ENCODE data around the gene KCNH6. TPM values are rescaled to one million over a fixed set of nuclear protein-coding genes. Genes with fewer than 3 reads are reported as not detected.

KCNH6 gene
- total RNA-seq, 1 donor from 2014 or later, result 13.2 TPM

DNA sequence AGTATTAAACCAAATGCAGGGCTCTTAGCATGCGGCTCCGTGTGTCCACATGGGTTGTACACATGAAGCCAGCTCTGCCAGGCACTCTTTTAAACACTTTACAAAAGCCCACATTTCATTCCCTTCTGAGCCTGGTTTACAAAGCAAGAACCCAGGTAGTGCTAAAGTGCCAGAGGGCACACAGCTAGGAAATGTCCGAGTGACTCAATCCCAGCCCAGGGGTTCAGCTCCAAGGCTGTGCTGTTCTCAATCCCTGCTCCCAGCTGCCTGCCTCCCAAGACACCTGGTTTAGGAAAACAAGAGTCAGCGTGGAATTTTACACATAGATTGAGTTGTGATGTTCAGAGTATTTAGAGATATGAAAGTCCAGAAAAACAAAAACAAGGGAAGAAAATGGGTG is 13.8 kb downstream of the KCNH6 start:
- TF ChIP-seq, protein P1, sequence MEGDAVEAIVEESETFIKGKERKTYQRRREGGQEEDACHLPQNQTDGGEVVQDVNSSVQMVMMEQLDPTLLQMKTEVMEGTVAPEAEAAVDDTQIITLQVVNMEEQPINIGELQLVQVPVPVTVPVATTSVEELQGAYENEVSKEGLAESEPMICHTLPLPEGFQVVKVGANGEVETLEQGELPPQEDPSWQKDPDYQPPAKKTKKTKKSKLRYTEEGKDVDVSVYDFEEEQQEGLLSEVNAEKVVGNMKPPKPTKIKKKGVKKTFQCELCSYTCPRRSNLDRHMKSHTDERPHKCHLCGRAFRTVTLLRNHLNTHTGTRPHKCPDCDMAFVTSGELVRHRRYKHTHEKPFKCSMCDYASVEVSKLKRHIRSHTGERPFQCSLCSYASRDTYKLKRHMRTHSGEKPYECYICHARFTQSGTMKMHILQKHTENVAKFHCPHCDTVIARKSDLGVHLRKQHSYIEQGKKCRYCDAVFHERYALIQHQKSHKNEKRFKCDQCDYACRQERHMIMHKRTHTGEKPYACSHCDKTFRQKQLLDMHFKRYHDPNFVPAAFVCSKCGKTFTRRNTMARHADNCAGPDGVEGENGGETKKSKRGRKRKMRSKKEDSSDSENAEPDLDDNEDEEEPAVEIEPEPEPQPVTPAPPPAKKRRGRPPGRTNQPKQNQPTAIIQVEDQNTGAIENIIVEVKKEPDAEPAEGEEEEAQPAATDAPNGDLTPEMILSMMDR (IDR thresholded peaks at IDR 0.05; ENCODE audit: unreplicated experiment), result no peak
- H3K36me3 Mint-ChIP-seq (ENCODE audit: insufficient read depth), result no peaks in the 10 kb centered on the region
- H3K4me1 Mint-ChIP-seq (ENCODE audit: low read depth), result no peaks in the 10 kb centered on the region
- no peak overlapping the region for H3K27ac Mint-ChIP-seq
- DNase-seq (ENCODE audit: low spot score, unreplicated experiment), result no peak
- no peaks in the 10 kb centered on the region for H3K9me3 Mint-ChIP-seq (ENCODE audit: low read depth)
- peaks cover 36% of the 10 kb centered on the region for H3K27me3 Mint-ChIP-seq
- H3K4me3 Mint-ChIP-seq (ENCODE audit: low read depth), result no peak overlapping the region

DNA sequence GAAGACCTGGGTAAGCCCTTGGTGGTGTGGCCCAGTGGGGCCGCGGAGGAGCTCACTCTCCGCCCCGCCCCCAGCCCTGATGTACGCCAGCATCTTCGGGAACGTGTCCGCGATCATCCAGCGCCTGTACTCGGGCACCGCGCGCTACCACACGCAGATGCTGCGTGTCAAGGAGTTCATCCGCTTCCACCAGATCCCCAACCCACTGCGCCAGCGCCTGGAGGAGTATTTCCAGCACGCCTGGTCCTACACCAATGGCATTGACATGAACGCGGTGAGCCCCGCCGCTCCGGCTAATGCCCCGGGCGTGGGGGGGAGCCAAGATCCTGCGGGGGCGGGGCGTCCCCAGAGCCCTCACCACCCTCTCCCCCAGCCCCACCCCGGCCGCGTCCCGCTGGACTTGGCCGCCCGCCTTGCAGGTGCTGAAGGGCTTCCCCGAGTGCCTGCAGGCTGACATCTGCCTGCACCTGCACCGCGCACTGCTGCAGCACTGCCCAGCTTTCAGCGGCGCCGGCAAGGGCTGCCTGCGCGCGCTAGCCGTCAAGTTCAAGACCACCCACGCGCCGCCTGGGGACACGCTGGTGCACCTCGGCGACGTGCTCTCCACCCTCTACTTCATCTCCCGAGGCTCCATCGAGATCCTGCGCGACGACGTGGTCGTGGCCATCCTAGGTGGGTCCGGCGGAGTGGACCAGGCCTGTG is 15.0 kb downstream of the KCNH6 start:
- Mint-ChIP-seq H3K4me1 (ENCODE audit: low read depth) (no peaks in the 10 kb centered on the region), H3K27ac (no peak overlapping the region), H3K36me3 (ENCODE audit: insufficient read depth) (no peaks in the 10 kb centered on the region), H3K9me3 (ENCODE audit: low read depth) (no peaks in the 10 kb centered on the region), H3K4me3 (ENCODE audit: low read depth) (no peak overlapping the region), H3K27me3 (peaks cover 36% of the 10 kb centered on the region)
- TF ChIP-seq, protein P1 (IDR thresholded peaks at IDR 0.05; ENCODE audit: unreplicated experiment), result no peak
- no peak for DNase-seq (ENCODE audit: low spot score, unreplicated experiment)

DNA sequence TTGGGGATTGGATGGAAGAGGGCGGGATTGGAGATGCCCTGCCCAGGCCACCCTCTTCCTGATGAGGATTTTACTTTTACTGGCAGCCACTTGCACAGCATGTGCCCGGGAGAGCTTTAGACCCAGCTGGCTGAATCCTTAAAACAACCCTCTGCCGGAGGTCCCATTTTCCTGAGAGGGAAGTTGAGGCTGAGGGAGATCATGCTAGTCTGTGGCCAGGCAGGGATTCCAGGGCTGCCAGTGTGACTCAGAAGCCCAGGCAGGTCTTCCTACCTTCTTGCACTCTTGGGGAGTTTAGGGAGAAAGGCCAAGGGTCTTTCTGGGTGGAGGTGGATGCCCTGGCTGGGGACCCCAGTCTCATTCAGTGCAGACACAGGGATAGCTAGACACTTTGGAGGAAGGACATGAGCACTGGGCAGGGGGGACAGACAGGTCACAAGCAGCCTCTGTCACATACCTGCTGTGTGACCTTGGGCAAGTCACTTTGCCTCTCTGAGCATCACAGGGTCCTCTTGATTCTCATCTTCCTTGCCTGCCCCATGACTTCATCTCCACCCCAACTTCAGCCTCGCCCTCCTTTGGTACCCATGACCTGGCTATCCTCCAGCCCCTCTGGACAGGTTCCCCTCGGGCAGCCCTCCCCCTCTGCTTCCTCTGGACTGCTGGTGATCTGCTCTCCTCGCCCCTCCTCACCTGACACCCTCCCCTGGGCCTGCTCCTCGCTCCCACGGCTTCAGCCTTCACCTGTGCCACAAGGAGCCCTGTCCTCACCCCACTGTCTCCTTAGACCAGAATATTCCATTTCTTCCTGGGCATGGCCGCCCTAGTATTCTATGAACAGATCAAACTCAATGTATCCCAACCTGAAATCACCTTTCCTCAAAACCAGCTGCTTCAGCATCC is 15.8 kb downstream of the KCNH6 start:
- TF ChIP-seq, protein P1 (IDR thresholded peaks at IDR 0.05; ENCODE audit: unreplicated experiment), result no peak
- Mint-ChIP-seq H3K27ac (no peak overlapping the region), H3K36me3 (ENCODE audit: insufficient read depth) (no peaks in the 10 kb centered on the region), H3K9me3 (ENCODE audit: low read depth) (no peaks in the 10 kb centered on the region), H3K27me3 (peaks cover 36% of the 10 kb centered on the region), H3K4me1 (ENCODE audit: low read depth) (no peaks in the 10 kb centered on the region), H3K4me3 (ENCODE audit: low read depth) (no peak overlapping the region)
- no peak for DNase-seq (ENCODE audit: low spot score, unreplicated experiment)

DNA sequence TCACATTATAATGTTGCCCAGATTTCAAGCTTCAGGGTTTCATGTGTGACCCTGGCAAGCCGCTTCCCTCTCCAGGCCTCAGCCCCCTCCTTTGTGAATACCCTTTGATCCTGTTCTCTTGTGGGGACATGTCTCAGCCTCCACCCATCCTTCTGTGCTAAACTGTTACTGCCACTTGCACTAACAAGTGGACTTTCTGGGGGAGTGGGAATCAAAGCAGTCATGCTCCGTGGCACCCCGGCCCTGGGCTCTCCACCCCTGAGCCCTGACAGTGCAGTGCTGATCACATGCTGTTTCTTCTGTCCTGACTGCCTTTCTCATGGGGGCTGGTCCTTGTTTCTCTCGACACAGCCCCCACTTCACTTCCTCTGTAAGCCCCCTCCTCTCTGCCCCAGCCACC is 17.4 kb downstream of the KCNH6 start:
- Mint-ChIP-seq H3K4me3 (ENCODE audit: low read depth) (no peak overlapping the region), H3K27me3 (peaks cover 28% of the 10 kb centered on the region), H3K27ac (no peak overlapping the region), H3K36me3 (ENCODE audit: insufficient read depth) (no peaks in the 10 kb centered on the region), H3K9me3 (ENCODE audit: low read depth) (no peaks in the 10 kb centered on the region), H3K4me1 (ENCODE audit: low read depth) (no peaks in the 10 kb centered on the region)
- TF ChIP-seq, protein P1 (IDR thresholded peaks at IDR 0.05; ENCODE audit: unreplicated experiment), result no peak
- no peak for DNase-seq (ENCODE audit: low spot score, unreplicated experiment)

DNA sequence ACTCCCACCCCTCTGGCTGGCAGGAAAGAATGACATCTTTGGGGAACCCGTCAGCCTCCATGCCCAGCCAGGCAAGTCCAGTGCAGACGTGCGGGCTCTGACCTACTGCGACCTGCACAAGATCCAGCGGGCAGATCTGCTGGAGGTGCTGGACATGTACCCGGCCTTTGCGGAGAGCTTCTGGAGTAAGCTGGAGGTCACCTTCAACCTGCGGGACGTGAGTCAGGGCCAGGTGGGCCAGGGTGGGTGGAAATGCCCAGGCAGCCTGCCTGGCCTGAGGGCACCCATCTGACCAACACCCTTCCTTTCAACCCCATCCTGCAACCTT is 19.0 kb downstream of the KCNH6 start:
- no peaks in the 10 kb centered on the region for H3K36me3 Mint-ChIP-seq (ENCODE audit: insufficient read depth)
- no peak for DNase-seq (ENCODE audit: low spot score, unreplicated experiment)
- H3K27me3 Mint-ChIP-seq, result peaks cover 26% of the 10 kb centered on the region
- TF ChIP-seq, protein P1 (IDR thresholded peaks at IDR 0.05; ENCODE audit: unreplicated experiment), result no peak
- H3K4me3 Mint-ChIP-seq (ENCODE audit: low read depth), result no peak overlapping the region
- H3K9me3 Mint-ChIP-seq (ENCODE audit: low read depth), result no peaks in the 10 kb centered on the region
- H3K27ac Mint-ChIP-seq, result no peak overlapping the region
- no peaks in the 10 kb centered on the region for H3K4me1 Mint-ChIP-seq (ENCODE audit: low read depth)
